SK-N-SH (cell line): ENCODE data around the gene PARP9. TPM values are rescaled to one million over a fixed set of nuclear protein-coding genes. Genes with fewer than 3 reads are reported as not detected.

Experiments used
- CTCF ChIA-PET: fragments of 300-600, 350-600 bp; formaldehyde crosslinking; extraction: SDS; loops from one replicate; lab custom pipeline; 2021; lab: Yijun Ruan, JAX
- POLR2A ChIA-PET: fragments of 350-600 bp; sonication (Branson Sonifier 250); formaldehyde crosslinking; extraction: SDS; loops from one replicate; lab custom pipeline; 2020; ENCODE audit warnings: antibody characterized with exemption, inconsistent platforms; lab: Yijun Ruan, JAX
- DNase-seq: peaks from one replicate; pipeline ENCODE4 v3.0.0; 2012
- H2AFZ ChIP-seq: fragments of 200-600 bp; sonication (generic); 2 replicates; pipeline ENCODE4 v1.8.1; 2016; ENCODE audit warnings: antibody characterized with exemption, mild to moderate bottlenecking, low read depth
- H3F3A ChIP-seq: fragments of 200-600 bp; sonication (generic); replicated peaks from 2 replicates; pipeline ENCODE3; 2016; ENCODE audit warnings: antibody characterized with exemption, mild to moderate bottlenecking; ENCODE audit not compliant: insufficient read depth
- H3K27ac ChIP-seq, 2 experiments: fragments of 200-500 bp in 1 of 2; fragments of 200-600 bp in 1 of 2; sonication (Bioruptor generic) in 1 of 2; sonication (generic), shearing (Covaris generic) in 1 of 2; 2 replicates each; pipeline versions ENCODE4 v1.5.1 to v1.6.1; 2014 to 2016; ENCODE audit warnings: low read depth in 2 of 2, inconsistent platforms in 1 of 2, low read length in 1 of 2, mild to moderate bottlenecking in 1 of 2, mixed read lengths in 1 of 2
- H3K27me3 ChIP-seq: fragments of 200-600 bp; sonication (generic), shearing (Covaris generic); 2 replicates; pipeline ENCODE4 v1.6.1; 2016; ENCODE audit warnings: mixed run types; ENCODE audit not compliant: insufficient read depth
- H3K36me3 ChIP-seq, 2 experiments: fragments of 200-500 bp in 1 of 2; fragments of 200-600 bp in 1 of 2; sonication (Bioruptor generic) in 1 of 2; sonication (generic) in 1 of 2; replicated peaks in 1 of 2; 2 replicates each; pipeline versions ENCODE3 to v1.5.1; 2014 to 2016; ENCODE audit warnings: low read length in 1 of 2, mild to moderate bottlenecking in 1 of 2; ENCODE audit not compliant: insufficient read depth in 2 of 2, control insufficient read depth in 1 of 2
- H3K4me1 ChIP-seq, 2 experiments: fragments of 200-500 bp in 1 of 2; fragments of 200-600 bp in 1 of 2; sonication (Bioruptor generic) in 1 of 2; sonication (generic), shearing (Covaris generic) in 1 of 2; 2 replicates each; pipeline versions ENCODE4 v1.5.1 to v1.6.1; 2014 to 2016; ENCODE audit warnings: low read depth in 1 of 2, low read length in 1 of 2, mixed run types in 1 of 2; ENCODE audit not compliant: insufficient read depth in 2 of 2, control insufficient read depth in 1 of 2
- H3K4me2 ChIP-seq: fragments of 200-600 bp; sonication (generic), shearing (Covaris generic); 2 replicates; pipeline ENCODE4 v1.6.1; 2017; ENCODE audit warnings: mixed run types
- H3K4me3 ChIP-seq, 2 experiments: fragments of 200-500 bp in 1 of 2; fragments of 200-600 bp in 1 of 2; sonication (Bioruptor generic) in 1 of 2; sonication (generic), shearing (Covaris generic) in 1 of 2; 2 replicates each; pipeline versions ENCODE4 v1.5.1 to v1.8.1; 2014 to 2016; ENCODE audit warnings: low read depth in 2 of 2, inconsistent platforms in 1 of 2, low read length in 1 of 2, mild to moderate bottlenecking in 1 of 2, mixed read lengths in 1 of 2, moderate library complexity in 1 of 2
- H3K79me2 ChIP-seq: fragments of 200-600 bp; sonication (generic); 2 replicates; pipeline ENCODE4 v1.8.1; 2017; ENCODE audit warnings: mild to moderate bottlenecking; ENCODE audit not compliant: insufficient read depth
- H3K9ac ChIP-seq: fragments of 200-600 bp; sonication (generic); 2 replicates; pipeline ENCODE4 v1.6.1; 2017; ENCODE audit warnings: mixed run types
- H3K9me2 ChIP-seq: fragments of 200-600 bp; sonication (generic); 2 replicates; pipeline ENCODE4 v1.6.1; 2017; ENCODE audit warnings: mixed run types
- H3K9me3 ChIP-seq: fragments of 200-600 bp; sonication (generic); 2 replicates; pipeline ENCODE4 v1.6.1; 2017; ENCODE audit warnings: mixed run types, mild to moderate bottlenecking, moderate library complexity
- H4K20me1 ChIP-seq: fragments of 200-600 bp; sonication (generic); 2 replicates; pipeline ENCODE4 v1.6.1; 2017; ENCODE audit warnings: mild to moderate bottlenecking, mixed run types; ENCODE audit not compliant: insufficient read depth
- CHD2 ChIP-seq: fragments of 150-350 bp; IDR thresholded peaks from 2 replicates; pipeline ENCODE4 v1.6.1; 2018; ENCODE audit warnings: low read length; ENCODE audit not compliant: partially characterized antibody
- EP300 ChIP-seq, 2 experiments: IDR thresholded peaks; 2 replicates each; pipeline versions ENCODE4 v1.4.0 to v1.6.1; 2012; ENCODE audit warnings: borderline replicate concordance in 1 of 2, low read depth in 1 of 2, low read length in 1 of 2
- EZH2phosphoT487 ChIP-seq: fragments of 200-600 bp; sonication (generic); IDR thresholded peaks from 2 replicates; pipeline ENCODE4 v1.6.1; 2017; ENCODE audit warnings: low read depth, mixed run types, mild to moderate bottlenecking, antibody characterized with exemption, moderate library complexity, borderline replicate concordance
- FOXJ3 ChIP-seq: sonication (generic); formaldehyde crosslinking; IDR thresholded peaks from 2 replicates; pipeline ENCODE4 v1.5.1; 2020; ENCODE audit warnings: mild to moderate bottlenecking, missing genetic modification reagents
- FOXM1 ChIP-seq: IDR thresholded peaks from 2 replicates; pipeline ENCODE4 v1.4.0; 2012; ENCODE audit warnings: low read depth, mild to moderate bottlenecking
- GATA2 ChIP-seq: sonication (generic); formaldehyde crosslinking; IDR thresholded peaks from 2 replicates; pipeline ENCODE4 v1.5.0; 2020; ENCODE audit warnings: mild to moderate bottlenecking, missing genetic modification reagents
- JUND ChIP-seq: IDR thresholded peaks from 2 replicates; pipeline ENCODE4 v1.4.0; 2012
- MEF2A ChIP-seq: IDR thresholded peaks from 2 replicates; pipeline ENCODE4 v1.4.0; 2012; ENCODE audit warnings: low read depth, borderline replicate concordance
- NRF1 ChIP-seq: IDR thresholded peaks from 2 replicates; pipeline ENCODE4 v1.6.1; 2012; ENCODE audit warnings: low read depth, mild to moderate bottlenecking, low read length
- RFX5 ChIP-seq: IDR thresholded peaks from 2 replicates; pipeline ENCODE4 v1.6.1; 2012; ENCODE audit warnings: mild to moderate bottlenecking, improper control_type of control experiment, low read length
- RXRA ChIP-seq: IDR thresholded peaks from 2 replicates; pipeline ENCODE4 v1.4.0; 2012; ENCODE audit warnings: low read depth, mild to moderate bottlenecking, borderline replicate concordance
- SIN3A ChIP-seq: IDR thresholded peaks from 2 replicates; pipeline ENCODE4 v1.6.1; 2012; ENCODE audit warnings: low read depth, mild to moderate bottlenecking, low read length, moderate library complexity, borderline replicate concordance
- TAF1 ChIP-seq: IDR thresholded peaks from 2 replicates; pipeline ENCODE4 v1.6.1; 2012; ENCODE audit warnings: low read depth, mild to moderate bottlenecking, low read length, moderate library complexity, borderline replicate concordance
- TEAD4 ChIP-seq: IDR thresholded peaks from 2 replicates; pipeline ENCODE4 v1.4.0; 2012; ENCODE audit warnings: mild to moderate bottlenecking, borderline replicate concordance; ENCODE audit not compliant: insufficient read depth
- YY1 ChIP-seq: IDR thresholded peaks from 2 replicates; pipeline ENCODE4 v1.4.0; 2012; ENCODE audit warnings: low read depth, mild to moderate bottlenecking
- WGBS: methylation state at CpG from one replicate; pipeline ENCODE4 v1.1.6; 2017; ENCODE audit warnings: low lambda C conversion rate; 5-methylcytosine and 5-hydroxymethylcytosine counted together
- polyA plus RNA-seq, 3 experiments: library from polyadenylated mRNA; depleted of rRNA; stranded (reverse); fragments of >200 nt; gene quantifications; 2 replicates each; pipeline ENCODE4 v1.2.3, GENCODE V29; 2012
- TF ChIP-seq, protein P1 (sequence below): IDR thresholded peaks from 2 replicates; pipeline ENCODE4 v1.4.0; 2012; ENCODE audit warnings: low read depth, borderline replicate concordance
- TF ChIP-seq, protein P2 (sequence below): IDR thresholded peaks from 2 replicates; pipeline ENCODE4 v1.4.0; 2012; ENCODE audit warnings: low read depth, borderline replicate concordance

PARP9 gene
- polyA plus RNA-seq, 1 of the 3 experiments (the other 2 are of a cell fraction), result 13.5 TPM

DNA sequence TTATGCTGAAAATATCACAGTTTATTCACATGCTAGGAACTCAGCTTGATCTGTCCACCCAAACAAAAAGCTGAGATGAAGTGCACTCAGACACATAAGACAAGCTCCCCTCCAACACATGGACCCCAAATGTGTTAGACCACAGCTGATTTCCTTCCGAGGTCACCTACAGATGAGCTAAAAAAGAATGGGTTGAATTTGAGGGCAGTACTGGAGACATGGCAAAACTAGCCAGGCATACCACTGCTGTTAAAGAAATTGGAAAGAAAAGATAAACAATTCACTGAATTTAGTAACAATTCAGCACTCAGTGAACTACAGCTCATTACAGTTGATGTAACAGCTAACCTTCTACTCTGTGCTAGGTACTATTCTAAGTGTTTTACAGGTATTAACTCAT, 15.5 kb downstream of the PARP9 start:
- H3K4me2 ChIP-seq, result no peak overlapping the region
- no peaks in the 10 kb centered on the region for H3K4me1 ChIP-seq
- POLR2A ChIA-PET, result no interaction called here
- DNase-seq, result no peak
- H3K27ac ChIP-seq, result no peak overlapping the region
- H3K79me2 ChIP-seq, result no peaks in the 10 kb centered on the region
- WGBS, result 95% methylated on average over 1 of the region's 1 CpG
- no peaks in the 10 kb centered on the region for H3F3A ChIP-seq
- no peak for TF ChIP-seq RXRA
- TF ChIP-seq NRF1, result no peak
- TF ChIP-seq RFX5, result no peak
- no peak for TF ChIP-seq JUND
- no peak for TF ChIP-seq SIN3A
- no peak for TF ChIP-seq CHD2
- TF ChIP-seq, protein P1, sequence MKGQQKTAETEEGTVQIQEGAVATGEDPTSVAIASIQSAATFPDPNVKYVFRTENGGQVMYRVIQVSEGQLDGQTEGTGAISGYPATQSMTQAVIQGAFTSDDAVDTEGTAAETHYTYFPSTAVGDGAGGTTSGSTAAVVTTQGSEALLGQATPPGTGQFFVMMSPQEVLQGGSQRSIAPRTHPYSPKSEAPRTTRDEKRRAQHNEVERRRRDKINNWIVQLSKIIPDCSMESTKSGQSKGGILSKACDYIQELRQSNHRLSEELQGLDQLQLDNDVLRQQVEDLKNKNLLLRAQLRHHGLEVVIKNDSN, result no peak
- TF ChIP-seq FOXJ3 (CRISPR knock-in tag), result no peak
- TF ChIP-seq MEF2A, result no peak
- no peak for TF ChIP-seq GATA2 (CRISPR knock-in tag)
- no peak for TF ChIP-seq FOXM1
- no peak for TF ChIP-seq TAF1
- TF ChIP-seq EP300 (IDR thresholded peaks at IDR 0.05; ENCODE audit: borderline replicate concordance in 1 of 2, low read depth in 1 of 2, low read length in 1 of 2), result no peak
- TF ChIP-seq TEAD4, result no peak
- no peak for TF ChIP-seq YY1
- TF ChIP-seq EZH2phosphoT487, result no peak
- TF ChIP-seq, all 33 proteins: peak for 0
- Histone ChIP-seq H3K36me3 (peaks cover 13 to 26% of the 10 kb centered on the region in 2 experiments), H3K4me3 (no peak overlapping the region), H3K9me2 (no peaks in the 10 kb centered on the region), H2AFZ (no peak overlapping the region), H3K27me3 (no peaks in the 10 kb centered on the region), H3K9ac (no peak overlapping the region), H4K20me1 (no peaks in the 10 kb centered on the region), H3K9me3 (no peaks in the 10 kb centered on the region)
- CTCF ChIA-PET, result interaction anchor here (1.2 kb wide), 1 partner anchor 11 kb away, joined by 4 read pairs; no protein-coding TSS in a partner anchor

DNA sequence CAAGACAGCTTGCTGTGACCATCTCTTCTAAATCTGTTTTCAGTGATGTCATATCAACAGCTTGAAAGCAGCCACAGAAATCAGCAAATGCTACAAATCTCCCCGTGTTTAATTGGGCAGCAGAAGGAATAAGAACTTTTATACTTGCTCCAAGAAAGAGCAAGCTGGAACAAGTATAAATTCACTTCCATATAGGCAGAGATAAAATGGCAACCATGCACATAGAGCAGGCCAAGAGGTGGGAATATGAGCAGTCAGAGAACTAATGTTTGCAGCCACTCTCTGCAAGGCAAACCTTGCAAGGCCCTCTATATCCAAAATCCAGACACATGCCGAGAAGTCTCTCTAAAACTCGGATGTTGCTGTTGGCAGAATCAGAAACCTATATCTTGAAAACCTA, 16.0 kb downstream of the PARP9 start:
- CTCF ChIA-PET, result interaction anchor here (0.7 to 1.2 kb wide), 2 partner anchors 12 to 24 kb away, joined by 3 to 4 read pairs; no protein-coding TSS in a partner anchor
- 80% methylated on average over 3 of the region's 3 CpGs for WGBS

More for the DNA sequence above, 16.0 kb downstream of the PARP9 start:
- no peaks in the 10 kb centered on the region for H3K4me1 ChIP-seq
- no peak overlapping the region for H3K9ac ChIP-seq
- H3K27me3 ChIP-seq, result no peaks in the 10 kb centered on the region
- H3K4me3 ChIP-seq, result no peak overlapping the region
- no peaks in the 10 kb centered on the region for H3K9me2 ChIP-seq
- no peaks in the 10 kb centered on the region for H3K79me2 ChIP-seq
- H3K27ac ChIP-seq, result no peak overlapping the region
- POLR2A ChIA-PET, result no interaction called here
- no peaks in the 10 kb centered on the region for H3K9me3 ChIP-seq
- H3K36me3 ChIP-seq, result peaks cover 13 to 22% of the 10 kb centered on the region in 2 experiments
- TF ChIP-seq, protein P2, sequence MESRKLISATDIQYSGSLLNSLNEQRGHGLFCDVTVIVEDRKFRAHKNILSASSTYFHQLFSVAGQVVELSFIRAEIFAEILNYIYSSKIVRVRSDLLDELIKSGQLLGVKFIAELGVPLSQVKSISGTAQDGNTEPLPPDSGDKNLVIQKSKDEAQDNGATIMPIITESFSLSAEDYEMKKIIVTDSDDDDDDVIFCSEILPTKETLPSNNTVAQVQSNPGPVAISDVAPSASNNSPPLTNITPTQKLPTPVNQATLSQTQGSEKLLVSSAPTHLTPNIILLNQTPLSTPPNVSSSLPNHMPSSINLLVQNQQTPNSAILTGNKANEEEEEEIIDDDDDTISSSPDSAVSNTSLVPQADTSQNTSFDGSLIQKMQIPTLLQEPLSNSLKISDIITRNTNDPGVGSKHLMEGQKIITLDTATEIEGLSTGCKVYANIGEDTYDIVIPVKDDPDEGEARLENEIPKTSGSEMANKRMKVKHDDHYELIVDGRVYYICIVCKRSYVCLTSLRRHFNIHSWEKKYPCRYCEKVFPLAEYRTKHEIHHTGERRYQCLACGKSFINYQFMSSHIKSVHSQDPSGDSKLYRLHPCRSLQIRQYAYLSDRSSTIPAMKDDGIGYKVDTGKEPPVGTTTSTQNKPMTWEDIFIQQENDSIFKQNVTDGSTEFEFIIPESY, result no peak
- TF ChIP-seq, all 33 proteins: peak for 0
- no peak for DNase-seq
- no peak overlapping the region for H2AFZ ChIP-seq
- H4K20me1 ChIP-seq, result no peaks in the 10 kb centered on the region
- no peaks in the 10 kb centered on the region for H3F3A ChIP-seq
- no peak overlapping the region for H3K4me2 ChIP-seq
